Ovary (tissue), 3 donors: ENCODE results near the gene KLHL22.

ENCODE experiments used
- CTCF ChIP-seq, 3 donors: fragments of 450-650 bp in 2 of 3; fragments of 200-600 bp in 1 of 3; IDR thresholded peaks; one replicate each; pipeline versions ENCODE4 v1.5.1 to v1.8.0; 2016 to 2022; ENCODE audit warnings: antibody characterized with exemption in 3 of 3, mild to moderate bottlenecking in 1 of 3
- EP300 ChIP-seq: sonication (generic); formaldehyde crosslinking; IDR thresholded peaks from one replicate; pipeline ENCODE4 v1.6.1; 2017; ENCODE audit warnings: antibody characterized with exemption
- POLR2A ChIP-seq: fragments of 450-650 bp; IDR thresholded peaks from one replicate; pipeline ENCODE4 v1.6.1; 2017; ENCODE audit warnings: antibody characterized with exemption, mild to moderate bottlenecking, moderate library complexity
- donor health status: DM: no; HTN: no; CAD: no.

DNA sequence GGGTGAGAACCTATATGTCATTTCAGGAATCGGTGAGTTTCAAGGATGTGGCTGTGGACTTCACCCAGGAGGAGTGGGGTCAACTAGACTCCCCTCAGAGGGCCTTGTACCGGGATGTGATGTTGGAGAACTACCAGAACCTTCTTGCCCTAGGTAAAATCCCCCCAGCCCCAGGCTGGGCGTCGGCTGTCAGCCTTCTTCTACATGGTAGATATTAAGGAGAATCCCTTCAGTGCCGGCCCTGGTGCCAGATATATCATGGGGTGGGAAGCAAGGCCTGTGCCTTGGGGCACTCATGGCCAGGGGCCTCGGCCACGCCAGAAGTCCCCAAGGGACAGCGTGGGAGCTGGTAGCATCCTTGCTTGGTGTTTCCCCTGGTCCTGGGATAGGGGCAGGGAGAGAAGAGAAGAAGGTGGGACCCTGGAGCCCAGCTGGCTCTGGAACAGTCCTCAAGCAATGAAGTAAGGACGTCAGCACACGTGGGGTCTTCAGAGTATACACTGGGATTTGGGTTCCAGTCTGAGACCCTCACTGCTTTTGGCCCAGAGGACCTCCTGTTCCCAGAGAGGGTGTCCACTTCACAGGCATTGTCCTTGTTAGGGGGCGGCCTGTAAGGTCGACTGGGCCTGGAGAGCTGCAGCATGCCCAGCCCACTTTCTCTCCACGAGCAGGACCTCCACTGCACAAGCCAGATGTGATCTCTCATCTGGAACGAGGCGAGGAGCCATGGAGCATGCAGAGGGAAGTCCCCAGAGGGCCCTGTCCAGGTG is 94.8 kb downstream of the KLHL22 start:
- TF ChIP-seq CTCF (IDR thresholded peaks at IDR 0.05) (no peak), POLR2A (no peak), EP300 (no peak)
